Measurements from ENCODE around the gene NEDD4. TPM values are rescaled to one million over a fixed set of nuclear protein-coding genes. Genes with fewer than 3 reads are reported as not detected.

NEDD4 gene

Small RNAs within 50 kb of the gene (small RNA-seq; reads per million reads assigned to genes)
- not detected for gene RN7SL568P (ENCODE audit: low read depth)

All from mesenchymal stem cell (in vitro differentiated cells and primary cell).